ENCODE measurements around the gene PCGF5. TPM values are rescaled to one million over a fixed set of nuclear protein-coding genes. Genes with fewer than 3 reads are reported as not detected.

PCGF5 gene
- total RNA-seq, 1 donor from 2014 or later = 27.4 TPM

DNA sequence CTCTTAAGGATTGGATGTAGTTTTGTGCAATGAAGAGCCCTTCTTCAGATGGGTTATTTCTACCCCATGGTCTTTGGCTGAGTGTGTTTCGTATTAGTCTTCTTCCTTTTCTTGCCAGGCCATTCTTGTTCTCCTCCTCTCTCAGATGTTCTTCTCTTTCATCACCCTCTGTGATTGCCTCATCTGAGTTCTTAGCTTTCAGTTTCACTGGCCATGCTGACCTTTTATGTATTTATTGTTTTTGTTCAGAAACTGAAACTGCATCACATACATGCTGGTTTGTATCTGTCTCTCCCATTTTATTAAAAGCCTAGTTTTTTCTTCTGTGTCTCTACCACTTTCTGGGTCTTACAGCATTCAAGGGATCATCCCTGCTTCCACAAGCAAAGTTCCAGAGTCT lies 21.7 kb upstream of the PCGF5 start:
- TF ChIP-seq, protein P1, sequence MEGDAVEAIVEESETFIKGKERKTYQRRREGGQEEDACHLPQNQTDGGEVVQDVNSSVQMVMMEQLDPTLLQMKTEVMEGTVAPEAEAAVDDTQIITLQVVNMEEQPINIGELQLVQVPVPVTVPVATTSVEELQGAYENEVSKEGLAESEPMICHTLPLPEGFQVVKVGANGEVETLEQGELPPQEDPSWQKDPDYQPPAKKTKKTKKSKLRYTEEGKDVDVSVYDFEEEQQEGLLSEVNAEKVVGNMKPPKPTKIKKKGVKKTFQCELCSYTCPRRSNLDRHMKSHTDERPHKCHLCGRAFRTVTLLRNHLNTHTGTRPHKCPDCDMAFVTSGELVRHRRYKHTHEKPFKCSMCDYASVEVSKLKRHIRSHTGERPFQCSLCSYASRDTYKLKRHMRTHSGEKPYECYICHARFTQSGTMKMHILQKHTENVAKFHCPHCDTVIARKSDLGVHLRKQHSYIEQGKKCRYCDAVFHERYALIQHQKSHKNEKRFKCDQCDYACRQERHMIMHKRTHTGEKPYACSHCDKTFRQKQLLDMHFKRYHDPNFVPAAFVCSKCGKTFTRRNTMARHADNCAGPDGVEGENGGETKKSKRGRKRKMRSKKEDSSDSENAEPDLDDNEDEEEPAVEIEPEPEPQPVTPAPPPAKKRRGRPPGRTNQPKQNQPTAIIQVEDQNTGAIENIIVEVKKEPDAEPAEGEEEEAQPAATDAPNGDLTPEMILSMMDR (conservative IDR thresholded peaks at IDR 0.05; ENCODE audit: low read depth, low read length) = no peak
- H3K4me3 ChIP-seq (ENCODE audit: low read depth, low read length) = no peak overlapping the region
- DNase-seq (ENCODE audit: low read depth) = no peak

DNA sequence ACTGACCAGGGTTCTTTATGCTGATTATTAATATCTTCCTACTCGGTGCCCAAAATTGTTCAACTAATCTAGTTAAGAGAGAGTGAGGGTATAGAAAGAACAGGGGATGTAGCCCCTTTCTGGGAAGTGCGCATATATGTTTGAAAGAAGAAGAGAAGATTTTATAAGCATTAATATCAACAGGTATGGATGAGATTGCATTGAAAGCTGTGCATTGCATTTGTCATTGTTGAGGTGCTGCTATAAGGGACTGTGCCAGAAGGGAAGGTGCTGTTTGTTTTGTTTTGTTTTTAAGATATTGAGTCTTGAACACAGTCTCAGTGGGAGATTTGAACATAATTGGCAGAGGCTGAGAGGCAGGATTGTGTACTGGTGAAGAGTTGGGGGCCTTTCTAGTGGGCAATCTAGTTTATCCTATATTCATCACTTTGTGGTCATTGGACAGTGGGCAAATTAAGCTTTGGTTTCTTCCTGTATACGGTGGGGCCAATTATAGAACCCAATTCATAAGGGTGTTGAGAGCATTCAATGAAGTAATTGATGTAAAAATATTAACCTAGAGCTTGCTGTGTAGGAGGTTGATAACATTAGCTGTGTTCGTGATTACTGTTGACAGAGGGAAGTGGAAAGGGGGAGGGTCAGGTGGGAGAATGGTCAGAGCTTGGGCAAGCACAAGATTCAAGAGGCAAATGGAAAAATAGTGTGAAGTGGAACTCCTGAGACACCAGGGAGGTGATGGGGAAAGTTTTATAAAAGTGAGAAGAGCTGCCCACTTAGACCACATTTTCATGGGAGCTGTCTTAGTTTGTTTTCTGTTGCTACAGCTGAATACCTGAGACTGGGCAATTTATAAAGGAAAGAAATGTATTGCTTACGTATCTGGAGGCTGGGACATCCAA lies 19.9 kb upstream of the PCGF5 start:
- H3K4me3 ChIP-seq (ENCODE audit: low read depth, low read length) = no peak overlapping the region
- TF ChIP-seq, protein P1 (conservative IDR thresholded peaks at IDR 0.05; ENCODE audit: low read depth, low read length) = no peak
- DNase-seq (ENCODE audit: low read depth) = no peak

DNA sequence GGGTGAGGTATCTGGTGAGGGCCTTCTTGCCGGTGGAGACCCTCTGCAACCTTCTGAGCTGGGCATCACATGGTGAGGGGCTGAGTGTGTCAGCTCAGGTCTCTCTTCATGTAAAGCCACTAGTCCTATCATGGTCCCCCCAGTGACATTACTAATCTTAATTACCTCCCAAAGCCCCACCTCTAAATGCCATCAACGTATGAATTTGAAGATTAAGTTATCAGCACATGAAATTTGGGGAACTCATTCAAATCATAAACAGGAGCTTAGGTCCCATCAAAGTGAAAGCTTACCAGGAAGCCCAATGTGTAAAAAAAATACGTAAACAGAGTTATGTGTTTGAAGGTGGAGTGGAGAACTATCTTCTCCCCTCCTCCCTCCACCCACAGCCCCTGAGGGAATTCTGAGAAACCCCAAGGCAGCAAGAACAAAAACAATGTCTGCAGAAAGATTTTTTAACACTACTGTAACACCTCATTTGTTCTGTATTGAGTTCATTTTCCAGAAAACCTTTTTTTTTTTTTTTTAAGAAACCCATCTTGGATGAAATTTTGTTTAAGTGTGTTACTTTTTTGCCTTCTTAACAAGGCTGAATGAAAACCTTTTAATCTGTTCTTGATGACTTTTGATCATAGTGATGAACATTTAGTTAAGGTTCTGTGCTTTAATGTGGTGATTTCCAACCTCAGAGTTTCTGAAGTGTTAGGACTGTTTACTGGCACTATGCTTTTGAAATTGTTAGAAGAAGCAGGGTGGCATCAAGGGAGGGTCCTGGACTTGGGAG lies 19.1 kb upstream of the PCGF5 start:
- TF ChIP-seq, protein P1 (conservative IDR thresholded peaks at IDR 0.05; ENCODE audit: low read depth, low read length) = no peak
- no peak overlapping the region for H3K4me3 ChIP-seq (ENCODE audit: low read depth, low read length)
- DNase-seq (ENCODE audit: low read depth) = no peak

DNA sequence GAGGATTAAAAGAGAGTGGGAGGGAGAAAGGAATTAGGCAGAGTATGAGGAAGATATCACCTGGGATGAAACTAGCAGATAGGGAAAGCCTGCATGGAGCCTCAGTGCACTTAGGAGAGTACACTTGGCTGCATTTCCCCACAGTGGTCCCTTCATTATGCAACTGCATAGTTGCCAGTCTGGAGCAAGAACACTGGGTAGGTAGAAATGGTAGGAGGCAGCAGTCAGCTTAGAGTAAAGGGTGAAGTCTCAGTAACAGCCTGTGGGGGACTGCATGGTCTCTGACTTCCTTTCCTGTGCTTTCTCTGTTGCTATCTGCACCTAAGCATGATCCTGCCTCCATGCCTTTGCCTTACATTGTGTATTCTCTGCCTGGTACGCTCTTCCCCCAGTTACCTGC lies 14.0 kb upstream of the PCGF5 start:
- no peak for DNase-seq (ENCODE audit: low read depth)
- no peak overlapping the region for H3K4me3 ChIP-seq (ENCODE audit: low read depth, low read length)

DNA sequence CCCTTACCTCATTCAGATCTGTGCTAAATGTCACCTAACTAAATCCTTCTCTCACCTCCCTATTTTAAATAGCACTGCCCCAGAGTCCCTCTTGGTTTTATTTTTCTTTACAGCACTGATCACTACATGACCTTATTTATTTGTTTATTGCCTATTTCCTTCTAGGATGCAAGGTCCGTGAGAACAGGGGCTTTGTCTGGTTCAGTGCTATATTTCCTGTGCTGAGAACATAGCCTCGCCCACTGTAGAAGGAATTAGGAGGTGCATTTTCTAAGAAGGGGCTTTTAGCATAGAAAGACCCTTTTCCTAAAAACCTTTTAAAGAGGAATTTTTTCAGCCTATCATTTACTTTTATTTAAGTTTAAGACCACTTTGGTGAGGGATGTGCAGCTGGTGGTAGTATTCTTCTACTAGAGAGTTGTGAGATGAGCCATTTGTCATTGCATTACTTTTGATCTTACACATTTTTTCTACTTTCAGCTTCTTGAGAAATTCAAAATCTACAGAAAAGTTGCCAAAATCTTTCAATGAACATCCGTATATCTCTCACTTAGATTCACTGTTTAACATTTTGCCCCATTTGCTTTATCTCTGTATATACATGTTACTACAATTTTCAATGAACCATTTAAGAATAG lies 13.5 kb upstream of the PCGF5 start:
- no peak for DNase-seq (ENCODE audit: low read depth)
- TF ChIP-seq, protein P1 (conservative IDR thresholded peaks at IDR 0.05; ENCODE audit: low read depth, low read length) = no peak
- no peak overlapping the region for H3K4me3 ChIP-seq (ENCODE audit: low read depth, low read length)

More for the DNA sequence above, 14.0 kb upstream of the PCGF5 start:
- TF ChIP-seq, protein P1 (conservative IDR thresholded peaks at IDR 0.05; ENCODE audit: low read depth, low read length) = no peak

DNA sequence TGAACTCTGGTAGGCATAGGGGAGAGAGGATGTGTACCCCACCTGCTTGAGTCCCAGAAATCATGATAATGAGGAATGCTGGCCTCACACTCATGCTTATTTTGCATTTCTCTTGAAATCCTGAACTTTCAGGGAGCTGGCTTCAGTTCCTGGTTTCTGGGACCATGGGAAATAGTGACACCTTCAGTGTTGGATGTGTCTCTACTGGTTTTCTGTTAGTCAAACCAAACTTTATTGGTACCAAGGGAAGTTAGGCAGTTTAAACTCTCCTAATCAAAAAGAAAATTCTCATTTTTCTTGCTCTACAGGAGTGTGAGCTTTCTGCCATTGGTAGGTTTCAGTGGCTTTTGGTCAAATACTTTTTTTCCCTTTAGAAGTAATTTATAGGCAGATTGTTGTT lies 11.8 kb upstream of the PCGF5 start:
- H3K4me3 ChIP-seq (ENCODE audit: low read depth, low read length) = no peak overlapping the region
- no peak for DNase-seq (ENCODE audit: low read depth)
- TF ChIP-seq, protein P1 (conservative IDR thresholded peaks at IDR 0.05; ENCODE audit: low read depth, low read length) = peak; percentile 36
